Common myeloid progenitor, CD34-positive (primary cell): ENCODE results near the gene POFUT1.

Experiments used
- CTCF ChIA-PET: fragments of 350-600 bp; sonication (Branson Sonifier 250); formaldehyde crosslinking; loops from one replicate; lab custom pipeline; 2021; ENCODE audit warnings: antibody characterized with exemption; lab: Charles Lee
- POLR2A ChIA-PET: fragments of 350-600 bp; sonication (Branson Sonifier 250); formaldehyde crosslinking; loops from one replicate; lab custom pipeline; 2021; ENCODE audit warnings: antibody characterized with exemption; lab: Charles Lee
- DNase-seq, 3 donors: peaks; one replicate each; pipeline versions ENCODE4 v3.0.0 to v3.0.0-alpha.2; 2013
- H3K27ac ChIP-seq, 2 experiments: 1 replicate in 1 of 2; 2 replicates in 1 of 2; pipeline ENCODE4 v1.7.0; 2013; ENCODE audit warnings: inconsistent platforms in 2 of 2, low read length in 2 of 2, mild to moderate bottlenecking in 2 of 2, low read depth in 1 of 2, moderate library complexity in 1 of 2; ENCODE audit not compliant: severe bottlenecking in 2 of 2, insufficient read depth in 1 of 2, poor library complexity in 1 of 2
- H3K27me3 ChIP-seq, 5 experiments: replicated peaks in 2 of 5; 1 replicate in 3 of 5; 2 replicates in 2 of 5; pipeline versions ENCODE4 v1.6.1 to v1.7.0; 2013; ENCODE audit warnings: low read length in 4 of 5, mild to moderate bottlenecking in 2 of 5, moderate library complexity in 2 of 5, inconsistent platforms in 1 of 5; ENCODE audit not compliant: insufficient read depth in 5 of 5, control insufficient read depth in 4 of 5
- H3K36me3 ChIP-seq, 4 experiments: 1 replicate in 2 of 4; 2 replicates in 2 of 4; pipeline versions ENCODE4 v1.6.1 to v1.7.0; 2013; ENCODE audit warnings: low read length in 3 of 4, control low read depth in 1 of 4, mild to moderate bottlenecking in 1 of 4; ENCODE audit not compliant: control insufficient read depth in 4 of 4, insufficient read depth in 4 of 4
- H3K4me1 ChIP-seq, 4 experiments: 1 replicate in 3 of 4; 2 replicates in 1 of 4; pipeline versions ENCODE4 v1.6.1 to v1.7.1; 2013; ENCODE audit warnings: low read length in 3 of 4, mild to moderate bottlenecking in 3 of 4, control low read depth in 1 of 4, inconsistent platforms in 1 of 4, moderate library complexity in 1 of 4; ENCODE audit not compliant: control insufficient read depth in 4 of 4, insufficient read depth in 4 of 4; ENCODE audit errors: control extremely low read depth in 1 of 4
- H3K4me3 ChIP-seq, 7 experiments: 1 replicate in 4 of 7; 2 replicates in 3 of 7; pipeline versions ENCODE4 v1.5.1 to v1.7.0; 2013; ENCODE audit warnings: mild to moderate bottlenecking in 7 of 7, low read length in 6 of 7, moderate library complexity in 6 of 7, inconsistent platforms in 2 of 7, low read depth in 2 of 7, control low read depth in 1 of 7; ENCODE audit not compliant: insufficient read depth in 4 of 7, control insufficient read depth in 1 of 7; ENCODE audit errors: extremely low read depth in 1 of 7
- H3K9me3 ChIP-seq, 5 experiments: 1 replicate in 4 of 5; 2 replicates in 1 of 5; pipeline versions ENCODE4 v1.6.1 to v1.7.1; 2013; ENCODE audit warnings: low read length in 4 of 5, mild to moderate bottlenecking in 2 of 5, inconsistent platforms in 1 of 5, low read depth in 1 of 5, moderate library complexity in 1 of 5; ENCODE audit not compliant: control insufficient read depth in 4 of 5, insufficient read depth in 2 of 5; ENCODE audit errors: control extremely low read depth in 1 of 5
- WGBS: methylation state at CpG from one replicate; pipeline ENCODE4 v1.1.5; 2013; ENCODE audit not compliant: insufficient coverage; 5-methylcytosine and 5-hydroxymethylcytosine counted together

POFUT1 gene

GRCh38 chr20:32179515-32179914 is 28.2 kb upstream of the POFUT1 start:
- Histone ChIP-seq H3K9me3 (no peaks in the 10 kb centered on the region), H3K27ac (no peak overlapping the region), H3K27me3 (no peaks in the 10 kb centered on the region), H3K36me3 (no peaks in the 10 kb centered on the region), H3K4me1 (no peaks in the 10 kb centered on the region), H3K4me3 (no peak overlapping the region)
- no peak for DNase-seq
- 100% methylated on average over 2 of the region's 2 CpGs for WGBS
- ChIA-PET CTCF (interaction anchor here (0.6 to 0.7 kb wide), 2 partner anchors 23 to 175 kb away, joined by 3 read pairs; no protein-coding TSS in a partner anchor), POLR2A (no interaction called here)

DNA sequence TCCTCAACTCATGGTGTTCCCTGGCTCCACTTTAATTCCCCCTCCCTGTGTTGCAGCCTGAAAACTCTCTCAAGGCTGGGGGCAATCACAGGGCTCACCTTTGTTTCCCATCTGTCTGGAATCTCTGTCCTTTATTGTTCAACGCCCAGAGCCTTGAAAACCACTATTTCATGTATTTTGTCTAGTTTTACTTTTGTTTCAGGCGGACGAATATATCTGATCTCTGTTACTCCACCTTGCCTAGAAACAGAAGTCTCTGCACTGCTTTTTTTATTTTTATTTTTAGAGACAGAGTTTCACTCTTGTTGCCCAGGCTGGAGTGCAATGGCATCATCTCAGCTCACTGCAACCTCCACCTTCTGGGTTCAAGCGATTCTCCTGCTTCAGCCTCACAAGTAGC is 27.7 kb upstream of the POFUT1 start:
- no peaks in the 10 kb centered on the region for H3K9me3 ChIP-seq
- CTCF ChIA-PET: interaction anchor here (0.6 to 0.7 kb wide), 2 partner anchors 23 to 175 kb away, joined by 3 read pairs; no protein-coding TSS in a partner anchor
- WGBS: 100% methylated on average over 4 of the region's 4 CpGs

GRCh38 chr20:32181606-32182005 is 26.1 kb upstream of the POFUT1 start:
- POLR2A ChIA-PET: no interaction called here
- CTCF ChIA-PET: no interaction called here

More for the DNA sequence above, 27.7 kb upstream of the POFUT1 start:
- H3K36me3 ChIP-seq: no peaks in the 10 kb centered on the region
- H3K27ac ChIP-seq: no peak overlapping the region
- H3K4me3 ChIP-seq: no peak overlapping the region
- H3K4me1 ChIP-seq: no peaks in the 10 kb centered on the region
- no peaks in the 10 kb centered on the region for H3K27me3 ChIP-seq
- DNase-seq: no peak
- POLR2A ChIA-PET: no interaction called here

GRCh38 chr20:32183947-32184635 is 23.6 kb upstream of the POFUT1 start:
- Histone ChIP-seq H3K27ac (no peak overlapping the region), H3K4me3 (no peak overlapping the region), H3K4me1 (peaks cover 0 to 8% (median 4%) of the 10 kb centered on the region in 4 experiments), H3K36me3 (peaks cover 0 to 4% (median 0%) of the 10 kb centered on the region in 4 experiments), H3K9me3 (no peaks in the 10 kb centered on the region), H3K27me3 (no peaks in the 10 kb centered on the region)
- CTCF ChIA-PET: no interaction called here
- POLR2A ChIA-PET: no interaction called here
- 83% methylated on average over 3 of the region's 4 CpGs for WGBS
- no peak for DNase-seq

More at GRCh38 chr20:32181606-32182005, 26.1 kb upstream of the POFUT1 start:
- no peaks in the 10 kb centered on the region for H3K27me3 ChIP-seq
- H3K27ac ChIP-seq: no peak overlapping the region
- H3K4me1 ChIP-seq: no peaks in the 10 kb centered on the region
- no peaks in the 10 kb centered on the region for H3K36me3 ChIP-seq
- DNase-seq: no peak
- H3K4me3 ChIP-seq: no peak overlapping the region
- WGBS: no CpG with 5 or more reads among the region's 2 CpGs
- no peaks in the 10 kb centered on the region for H3K9me3 ChIP-seq

GRCh38 chr20:32184961-32185603 is 22.6 kb upstream of the POFUT1 start:
- CTCF ChIA-PET: no interaction called here
- no peak overlapping the region for H3K27ac ChIP-seq
- WGBS: 98% methylated on average over 9 of the region's 10 CpGs
- H3K4me1 ChIP-seq: peaks cover 0 to 15% (median 12%) of the 10 kb centered on the region in 4 experiments
- no peaks in the 10 kb centered on the region for H3K27me3 ChIP-seq
- POLR2A ChIA-PET: no interaction called here
- no peak for DNase-seq
- H3K36me3 ChIP-seq: peaks cover 0 to 4% (median 0%) of the 10 kb centered on the region in 4 experiments
- no peaks in the 10 kb centered on the region for H3K9me3 ChIP-seq
- H3K4me3 ChIP-seq: no peak overlapping the region

DNA sequence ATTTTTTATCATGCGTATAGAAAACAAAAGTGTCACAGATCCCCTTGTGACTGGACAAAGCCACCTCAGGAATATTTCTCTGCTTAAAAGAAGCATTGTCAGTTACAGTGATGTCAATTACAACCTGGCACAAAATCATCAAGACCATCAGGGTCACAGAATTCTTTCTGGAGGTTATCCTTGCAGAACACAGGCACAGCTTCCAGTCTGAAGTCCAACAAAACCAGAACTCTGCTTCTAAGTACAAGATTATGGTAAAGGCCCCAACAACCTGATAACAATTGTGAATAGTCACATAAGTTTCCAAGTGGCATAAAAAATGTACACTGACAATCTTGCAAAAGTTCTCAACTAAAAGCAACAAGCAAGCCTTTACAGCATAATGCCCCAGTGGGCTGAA is 21.2 kb upstream of the POFUT1 start:
- Histone ChIP-seq H3K36me3 (peaks cover 0 to 6% (median 0%) of the 10 kb centered on the region in 4 experiments), H3K27me3 (no peaks in the 10 kb centered on the region), H3K9me3 (no peaks in the 10 kb centered on the region), H3K4me1 (peaks cover 0 to 20% (median 18%) of the 10 kb centered on the region in 4 experiments), H3K4me3 (no peak overlapping the region), H3K27ac (no peak overlapping the region)
- no peak for DNase-seq
- WGBS: 80% methylated on average over 1 of the region's 1 CpG
- CTCF ChIA-PET: no interaction called here
- POLR2A ChIA-PET: no interaction called here
